Naive thymus-derived CD4-positive, alpha-beta T cell (primary cell): ENCODE results near the gene KLHDC2. TPM values are rescaled to one million over a fixed set of nuclear protein-coding genes. Genes with fewer than 3 reads are reported as not detected.
"Not testable (repeated sequence)": the region's sequence is repeated elsewhere in the genome, so short reads cannot be mapped to it uniquely, and the experiment has no call there.

Experiments used
- ATAC-seq: fragments of 150-1000 bp; cut with Tn5 transposase; 2 replicates; pipeline ENCODE4 v1.10.0; 2021; ENCODE audit warnings: mild to moderate bottlenecking, moderate library complexity
- CTCF ChIA-PET: fragments of 350-600 bp; sonication (Branson Sonifier 250); formaldehyde crosslinking; loops from one replicate; lab custom pipeline; 2021; ENCODE audit warnings: antibody characterized with exemption; lab: Charles Lee
- POLR2A ChIA-PET: fragments of 350-600 bp; sonication (Branson Sonifier 250); formaldehyde crosslinking; loops from one replicate; lab custom pipeline; 2021; ENCODE audit warnings: antibody characterized with exemption, inconsistent platforms; lab: Charles Lee
- DNase-seq, 9 donors: peaks; one replicate each; pipeline versions ENCODE4 v3.0.0 to v3.0.0-alpha.2; 2020 to 2022; ENCODE audit warnings: mixed read lengths in 1 of 9
- H3K27ac ChIP-seq: one replicate; pipeline ENCODE4 v1.7.0; 2013; ENCODE audit warnings: mild to moderate bottlenecking, low read depth, low read length, moderate library complexity
- H3K27me3 ChIP-seq, 2 donors: one replicate each; pipeline ENCODE4 v1.7.0; 2013; ENCODE audit warnings: low read length in 2 of 2, mild to moderate bottlenecking in 2 of 2, moderate library complexity in 2 of 2; ENCODE audit not compliant: control insufficient read depth in 2 of 2, insufficient read depth in 2 of 2
- H3K36me3 ChIP-seq, 3 experiments: 1 replicate in 2 of 3; 2 replicates in 1 of 3; pipeline ENCODE4 v1.7.0; 2013; ENCODE audit warnings: low read length in 3 of 3, mild to moderate bottlenecking in 3 of 3, moderate library complexity in 1 of 3; ENCODE audit not compliant: insufficient read depth in 3 of 3, control insufficient read depth in 2 of 3
- H3K4me1 ChIP-seq, 2 donors: one replicate each; pipeline ENCODE4 v1.7.0; 2013; ENCODE audit warnings: low read length in 2 of 2, mild to moderate bottlenecking in 2 of 2, moderate library complexity in 1 of 2; ENCODE audit not compliant: control insufficient read depth in 2 of 2, insufficient read depth in 2 of 2
- H3K4me3 ChIP-seq: 2 replicates; pipeline ENCODE4 v1.7.0; 2013; ENCODE audit warnings: mild to moderate bottlenecking, low read length
- H3K9me3 ChIP-seq, 3 experiments: 1 replicate in 2 of 3; 2 replicates in 1 of 3; pipeline ENCODE4 v1.7.0; 2013; ENCODE audit warnings: low read length in 3 of 3; ENCODE audit not compliant: control insufficient read depth in 2 of 3
- H3K27ac Mint-ChIP-seq, 9 donors: one replicate each; pipeline ENCODE4 v1.8.0; 2020 to 2022; ENCODE audit warnings: mixed read lengths in 9 of 9, mild to moderate bottlenecking in 8 of 9, moderate library complexity in 5 of 9, inconsistent platforms in 2 of 9
- H3K27me3 Mint-ChIP-seq, 5 donors: one replicate each; pipeline ENCODE4 v1.8.0; 2021 to 2022; ENCODE audit warnings: mixed read lengths in 5 of 5, mild to moderate bottlenecking in 1 of 5
- H3K36me3 Mint-ChIP-seq, 5 donors: one replicate each; pipeline ENCODE4 v1.8.0; 2020 to 2022; ENCODE audit warnings: mixed read lengths in 5 of 5, mild to moderate bottlenecking in 3 of 5, inconsistent platforms in 1 of 5
- H3K4me1 Mint-ChIP-seq, 7 donors: one replicate each; pipeline ENCODE4 v1.8.0; 2020 to 2022; ENCODE audit warnings: mixed read lengths in 7 of 7, mild to moderate bottlenecking in 3 of 7, inconsistent platforms in 1 of 7
- H3K4me3 Mint-ChIP-seq, 10 donors: one replicate each; pipeline ENCODE4 v1.8.0; 2020 to 2022; ENCODE audit warnings: mild to moderate bottlenecking in 10 of 10, mixed read lengths in 10 of 10, moderate library complexity in 6 of 10, inconsistent platforms in 2 of 10
- H3K9me3 Mint-ChIP-seq, 11 donors: one replicate each; pipeline ENCODE4 v1.8.0; 2020 to 2022; ENCODE audit warnings: mixed read lengths in 11 of 11, mild to moderate bottlenecking in 4 of 11, inconsistent platforms in 1 of 11, moderate library complexity in 1 of 11
- intact Hi-C, 2 donors: fragments of 100-400 bp; cut with micrococcal nuclease; formaldehyde crosslinking; loops; one replicate each; pipeline ENCODE4 v1.15.1; 2023
- polyA plus RNA-seq, 2 donors: library from polyadenylated mRNA; unstranded; fragments of 300-500 nt; fragmentation: Illumina TruSeq; gene quantifications; one replicate each; pipeline ENCODE4 v1.2.3, GENCODE V29; 2021
- total RNA-seq, 6 experiments: library from RNA in 5 of 6; stranded (reverse) in 5 of 6; gene quantifications; 1 replicate in 5 of 6; 2 replicates in 1 of 6; pipeline ENCODE4 v1.2.3 and lab custom pipeline; 2021 to 2026

Gene KLHDC2, protein sequence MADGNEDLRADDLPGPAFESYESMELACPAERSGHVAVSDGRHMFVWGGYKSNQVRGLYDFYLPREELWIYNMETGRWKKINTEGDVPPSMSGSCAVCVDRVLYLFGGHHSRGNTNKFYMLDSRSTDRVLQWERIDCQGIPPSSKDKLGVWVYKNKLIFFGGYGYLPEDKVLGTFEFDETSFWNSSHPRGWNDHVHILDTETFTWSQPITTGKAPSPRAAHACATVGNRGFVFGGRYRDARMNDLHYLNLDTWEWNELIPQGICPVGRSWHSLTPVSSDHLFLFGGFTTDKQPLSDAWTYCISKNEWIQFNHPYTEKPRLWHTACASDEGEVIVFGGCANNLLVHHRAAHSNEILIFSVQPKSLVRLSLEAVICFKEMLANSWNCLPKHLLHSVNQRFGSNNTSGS
- total RNA-seq: 100 to 1,000 TPM in 1 of 5 experiments, 10 to 100 TPM in 4; 33.2 to 105 (median 84.7) TPM
- 100 to 1,000 TPM in 1 of 2 donors, 10 to 100 TPM in 1; 89.3 to 103 TPM for polyA plus RNA-seq
- total RNA-seq (lab: John Stamatoyannopoulos, UW): 84.1 reads per million, percentile 81 among the genes with 10 or more reads in this experiment

DNA sequence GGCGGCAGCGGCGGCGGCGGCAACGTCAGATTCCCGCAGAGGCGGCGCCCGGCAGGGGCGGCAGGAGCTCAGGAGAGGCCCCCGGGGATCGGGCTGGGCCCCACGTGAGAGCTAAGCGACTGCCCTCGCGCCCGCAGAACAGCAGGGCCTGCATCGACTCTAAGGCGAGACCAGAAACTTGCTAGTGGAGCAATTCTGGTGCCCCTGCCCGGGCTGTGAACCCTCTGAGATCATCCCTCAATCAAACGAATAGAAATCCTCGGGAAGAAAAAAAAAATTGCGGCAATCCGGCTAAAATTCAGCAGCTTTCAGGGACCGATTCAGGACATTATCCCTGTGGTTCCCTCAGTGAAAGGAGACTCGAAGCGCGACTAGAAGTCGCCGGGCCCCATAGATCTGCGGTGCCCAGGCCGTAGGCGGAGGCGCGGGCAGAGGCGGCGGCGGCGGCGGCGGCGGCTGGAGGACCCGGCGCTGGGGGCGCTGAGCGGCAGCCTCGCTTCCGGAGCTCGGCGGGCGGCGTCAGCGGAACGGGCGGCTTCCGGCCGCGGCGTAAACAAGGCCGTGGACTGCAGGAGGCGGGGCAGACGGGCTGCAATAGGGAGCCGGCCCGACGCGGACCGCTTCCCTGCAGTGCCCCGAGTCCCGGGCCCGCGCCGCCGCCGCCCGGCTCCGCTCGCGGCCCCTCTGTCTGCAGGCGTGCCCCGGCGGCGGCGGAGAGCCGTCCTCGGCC is at the start of gene KLHDC2:
KLHDC2 (plus strand) TSS at position 583 of the 730 bp plus-strand sequence. CDS start 316 bp downstream, outside the sequence.
- DNase-seq (peak; percentile 84 to 94 (median 89)), ATAC-seq (peak; percentile 88)
- intact Hi-C loops: loop anchor here (1.0 to 10.0 kb wide), 19 partner anchors 74 to 765 kb away; partner anchors contain the start of genes DMAC2L (in 2 of the 2), KLHDC1 (in 2 of the 2), L2HGDH (in 2 of the 2) and MGAT2 (in 2 of the 2)
- Mint-ChIP-seq H3K9me3 (peaks cover 0 to 6% (median 0%) of the 10 kb centered on the region in 11 donors), H3K4me1 (peaks cover 20 to 46% (median 40%) of the 10 kb centered on the region in 7 donors), H3K4me3 (peak within 1 kb of the TSS; percentile 95 to 99 (median 98)), H3K27me3 (peaks cover 0 to 2% (median 0%) of the 10 kb centered on the region in 5 donors), H3K27ac (peak within 1 kb of the TSS; percentile 98 to 100 (median 99)), H3K36me3 (peaks cover 0 to 5% (median 0%) of the 10 kb centered on the region in 5 donors)
- Histone ChIP-seq H3K27ac (peak within 1 kb of the TSS; percentile 96), H3K36me3 (peaks cover 0 to 3% (median 0%) of the 10 kb centered on the region in 3 experiments), H3K27me3 (no peaks in the 10 kb centered on the region), H3K4me1 (peaks cover 26 to 27% of the 10 kb centered on the region in 2 donors), H3K9me3 (no peaks in the 10 kb centered on the region), H3K4me3 (peak within 1 kb of the TSS; percentile 62)
- ChIA-PET POLR2A (interaction anchor here (0.6 to 6.7 kb wide), 44 partner anchors 15 to 1019 kb away, joined by 3 to 92 read pairs (median 4); partner anchors contain the start of genes DMAC2L, DNAAF2, KLHDC1 and L2HGDH), CTCF (interaction anchor here (0.5 to 2.4 kb wide), 7 partner anchors 13 to 295 kb away, joined by 3 to 15 read pairs (median 5); partner anchors contain the start of genes DNAAF2, MGAT2 and RPL36AL)

DNA sequence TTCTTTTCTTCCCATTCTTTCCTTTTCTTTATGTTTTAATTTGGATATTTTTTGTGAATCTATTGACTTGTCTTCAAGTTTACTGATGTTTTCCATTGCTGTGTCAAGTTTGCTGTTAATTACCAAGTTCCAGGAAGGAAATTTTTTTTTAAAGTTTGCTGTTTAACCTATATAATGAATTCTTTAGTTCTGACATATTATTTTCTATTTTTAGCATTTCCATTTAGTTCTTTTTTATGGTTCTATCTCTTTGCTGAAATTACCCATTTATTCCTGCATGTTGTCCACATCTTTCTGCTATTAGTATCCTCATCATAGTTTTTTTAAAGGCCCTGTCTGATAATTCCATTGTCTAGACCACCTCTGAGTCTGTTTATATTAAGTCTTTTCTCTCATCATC is 47.2 kb upstream of the KLHDC2 start:
- POLR2A ChIA-PET: no interaction called here
- Histone ChIP-seq H3K4me3 (no peak overlapping the region), H3K36me3 (peaks cover 0 to 14% (median 0%) of the 10 kb centered on the region in 3 experiments), H3K4me1 (no peaks in the 10 kb centered on the region), H3K27ac (no peak overlapping the region), H3K9me3 (no peaks in the 10 kb centered on the region), H3K27me3 (no peaks in the 10 kb centered on the region)
- Mint-ChIP-seq H3K27ac (no peak overlapping the region), H3K4me3 (no peak overlapping the region), H3K9me3 (peaks cover 0 to 12% (median 0%) of the 10 kb centered on the region in 11 donors), H3K27me3 (no peaks in the 10 kb centered on the region), H3K4me1 (peaks cover 0 to 6% (median 0%) of the 10 kb centered on the region in 7 donors), H3K36me3 (peaks cover 7 to 56% (median 52%) of the 10 kb centered on the region in 5 donors)
- CTCF ChIA-PET: no interaction called here
- DNase-seq: no peak
- intact Hi-C loops: no loop called here
- no peak for ATAC-seq

DNA sequence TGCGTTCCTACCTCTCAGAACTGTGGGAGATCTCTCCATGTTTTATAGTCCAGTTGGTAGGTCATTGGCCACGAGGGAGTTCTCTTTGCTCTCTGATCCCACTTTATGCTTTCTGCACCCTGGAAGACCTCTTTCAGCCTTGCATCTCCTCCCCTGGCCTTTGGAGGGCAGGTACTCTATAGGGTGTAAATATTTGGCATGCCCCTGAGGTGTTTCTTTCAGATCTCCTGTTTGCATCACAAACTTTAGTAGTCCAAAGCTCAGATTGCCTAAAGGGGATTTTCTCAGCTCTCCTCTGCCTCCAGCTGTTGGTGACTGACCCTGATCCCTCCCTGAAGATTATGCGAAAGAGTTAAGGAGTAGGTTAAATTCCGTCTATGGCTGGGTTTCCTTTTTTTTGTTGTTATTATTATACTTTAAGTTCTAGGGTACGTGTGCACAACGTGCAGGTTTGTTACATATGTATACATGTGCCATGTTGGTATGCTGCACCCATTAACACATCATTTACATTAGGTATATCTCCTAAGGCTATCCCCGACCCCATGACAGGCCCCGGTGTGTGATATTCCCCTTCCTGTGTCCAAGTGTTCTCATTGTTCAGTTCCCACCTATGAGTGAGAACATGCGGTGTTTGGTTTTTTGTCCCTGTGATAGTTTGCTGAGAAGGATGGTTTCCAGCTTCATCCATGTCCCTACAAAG is 46.1 kb upstream of the KLHDC2 start:
- DNase-seq, H3K27me3 Mint-ChIP-seq, intact Hi-C loops, H3K4me1 Mint-ChIP-seq, CTCF ChIA-PET, H3K27ac Mint-ChIP-seq, POLR2A ChIA-PET, H3K27me3 ChIP-seq, H3K4me3 ChIP-seq, H3K4me1 ChIP-seq, H3K27ac ChIP-seq, H3K9me3 ChIP-seq, ATAC-seq, H3K4me3 Mint-ChIP-seq: not testable (repeated sequence)
- peaks cover 0 to 12% (median 0%) of the 10 kb centered on the region in 11 donors for H3K9me3 Mint-ChIP-seq
- peaks cover 7 to 59% (median 48%) of the 10 kb centered on the region in 5 donors for H3K36me3 Mint-ChIP-seq
- peaks cover 0 to 19% (median 0%) of the 10 kb centered on the region in 3 experiments for H3K36me3 ChIP-seq

DNA sequence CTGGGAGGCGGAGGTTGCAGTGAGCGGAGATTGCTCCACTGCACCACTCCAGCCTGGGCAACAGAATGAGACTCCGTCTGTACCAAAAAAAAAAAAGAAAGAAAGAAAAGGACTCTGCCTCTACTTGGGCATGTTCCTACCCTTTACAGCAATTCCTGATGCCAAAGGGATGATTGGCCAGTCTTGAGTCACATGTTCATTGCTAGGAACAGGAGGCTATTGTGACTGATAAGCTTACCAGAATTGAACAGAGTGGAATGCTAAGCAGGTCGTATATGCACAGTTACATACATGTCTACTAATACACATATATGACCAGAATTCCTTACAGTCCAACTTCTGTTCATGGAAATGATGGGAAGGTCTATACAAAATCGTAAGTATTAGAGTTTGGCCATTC is 40.8 kb upstream of the KLHDC2 start:
- Mint-ChIP-seq H3K9me3 (no peaks in the 10 kb centered on the region), H3K27me3 (no peaks in the 10 kb centered on the region), H3K4me3 (no peak overlapping the region), H3K27ac (no peak overlapping the region), H3K4me1 (no peaks in the 10 kb centered on the region), H3K36me3 (peaks cover 0 to 55% (median 30%) of the 10 kb centered on the region in 5 donors)
- Histone ChIP-seq H3K27ac (no peak overlapping the region), H3K9me3 (no peaks in the 10 kb centered on the region), H3K27me3 (no peaks in the 10 kb centered on the region), H3K4me1 (no peaks in the 10 kb centered on the region), H3K4me3 (no peak overlapping the region), H3K36me3 (peaks cover 0 to 13% (median 0%) of the 10 kb centered on the region in 3 experiments)
- DNase-seq (no peak), ATAC-seq (no peak)
- POLR2A ChIA-PET: no interaction called here
- CTCF ChIA-PET: no interaction called here
- intact Hi-C loops: no loop called here

DNA sequence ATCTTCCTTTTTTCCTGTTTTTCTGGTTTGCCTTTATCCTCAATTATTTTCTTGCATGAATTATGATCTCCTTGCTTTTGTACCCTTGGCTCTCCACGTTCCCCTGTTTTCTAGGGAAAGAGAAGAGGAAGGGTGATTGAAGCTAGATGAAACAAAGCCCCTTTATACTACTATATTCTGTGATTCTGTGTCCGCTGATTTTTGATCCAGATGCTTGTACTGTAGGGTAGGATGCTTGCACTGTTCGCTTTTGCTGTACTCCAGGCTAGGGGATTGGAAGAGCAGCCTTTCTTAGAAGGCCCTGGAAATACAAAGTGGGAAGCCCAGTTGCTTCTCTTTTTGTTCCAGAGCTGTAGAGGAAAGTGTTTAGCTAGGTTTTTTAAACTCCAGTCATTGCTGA is 35.1 kb upstream of the KLHDC2 start:
- peaks cover 0 to 11% (median 0%) of the 10 kb centered on the region in 3 experiments for H3K36me3 ChIP-seq
- POLR2A ChIA-PET: interaction anchor here (1.4 kb wide), 1 partner anchor 35 kb away, joined by 4 read pairs; the partner anchor contains the start of gene KLHDC2
- DNase-seq: no peak
- H3K27ac ChIP-seq: no peak overlapping the region
- no peaks in the 10 kb centered on the region for H3K4me1 ChIP-seq
- ATAC-seq: no peak
- CTCF ChIA-PET: no interaction called here
- no peaks in the 10 kb centered on the region for H3K27me3 Mint-ChIP-seq
- H3K27ac Mint-ChIP-seq: no peak overlapping the region
- no peaks in the 10 kb centered on the region for H3K27me3 ChIP-seq
- no peak overlapping the region for H3K4me3 Mint-ChIP-seq
- peaks cover 0 to 44% (median 18%) of the 10 kb centered on the region in 5 donors for H3K36me3 Mint-ChIP-seq
- no peaks in the 10 kb centered on the region for H3K4me1 Mint-ChIP-seq
- H3K9me3 Mint-ChIP-seq: no peaks in the 10 kb centered on the region
- no peak overlapping the region for H3K4me3 ChIP-seq
- intact Hi-C loops: no loop called here
- no peaks in the 10 kb centered on the region for H3K9me3 ChIP-seq

DNA sequence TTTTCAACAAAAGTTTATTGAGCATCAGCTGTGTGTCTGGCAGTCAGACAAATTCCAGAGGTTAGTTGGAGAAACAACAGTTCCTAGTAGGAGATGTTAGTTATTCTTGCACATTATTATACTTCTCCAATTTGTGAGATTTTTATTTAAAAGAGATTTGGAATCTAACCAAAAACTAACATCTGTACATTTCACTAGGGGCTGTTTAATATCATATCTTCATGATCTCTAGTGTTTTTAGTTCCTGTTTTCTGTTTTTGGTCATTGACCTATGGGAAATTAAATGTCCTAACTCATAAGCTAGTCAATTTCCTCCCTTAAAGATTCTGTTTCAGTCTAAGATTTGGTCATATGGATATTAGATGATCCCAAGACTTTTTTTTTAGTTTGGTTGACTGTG is 34.1 kb upstream of the KLHDC2 start:
- no peaks in the 10 kb centered on the region for H3K27me3 Mint-ChIP-seq
- peaks cover 0 to 37% (median 20%) of the 10 kb centered on the region in 5 donors for H3K36me3 Mint-ChIP-seq
- H3K9me3 ChIP-seq: no peaks in the 10 kb centered on the region
- no peaks in the 10 kb centered on the region for H3K4me1 ChIP-seq
- no peak for DNase-seq
- CTCF ChIA-PET: no interaction called here
- intact Hi-C loops: no loop called here
- no peaks in the 10 kb centered on the region for H3K4me1 Mint-ChIP-seq
- ATAC-seq: no peak
- no peaks in the 10 kb centered on the region for H3K9me3 Mint-ChIP-seq
- H3K36me3 ChIP-seq: peaks cover 0 to 15% (median 0%) of the 10 kb centered on the region in 3 experiments
- no peak overlapping the region for H3K4me3 ChIP-seq
- H3K4me3 Mint-ChIP-seq: no peak overlapping the region
- no peak overlapping the region for H3K27ac Mint-ChIP-seq
- no peaks in the 10 kb centered on the region for H3K27me3 ChIP-seq
- POLR2A ChIA-PET: no interaction called here
- no peak overlapping the region for H3K27ac ChIP-seq
